ENCODE data around the gene DCAF7.

The DCAF7 gene

GRCh38 chr17:63544467-63545301 lies 5.6 kb upstream of the DCAF7 start:
- no peak for TF ChIP-seq CTCF (IDR thresholded peaks at IDR 0.05; ENCODE audit: low read depth, low read length)
- no peak overlapping the region for H3K4me3 ChIP-seq (replicated peaks in 1 of 2; ENCODE audit: low read depth in 2 of 2, low read length in 2 of 2)
- DNase-seq (ENCODE audit: low read depth in 2 of 2) = no peak

DNA sequence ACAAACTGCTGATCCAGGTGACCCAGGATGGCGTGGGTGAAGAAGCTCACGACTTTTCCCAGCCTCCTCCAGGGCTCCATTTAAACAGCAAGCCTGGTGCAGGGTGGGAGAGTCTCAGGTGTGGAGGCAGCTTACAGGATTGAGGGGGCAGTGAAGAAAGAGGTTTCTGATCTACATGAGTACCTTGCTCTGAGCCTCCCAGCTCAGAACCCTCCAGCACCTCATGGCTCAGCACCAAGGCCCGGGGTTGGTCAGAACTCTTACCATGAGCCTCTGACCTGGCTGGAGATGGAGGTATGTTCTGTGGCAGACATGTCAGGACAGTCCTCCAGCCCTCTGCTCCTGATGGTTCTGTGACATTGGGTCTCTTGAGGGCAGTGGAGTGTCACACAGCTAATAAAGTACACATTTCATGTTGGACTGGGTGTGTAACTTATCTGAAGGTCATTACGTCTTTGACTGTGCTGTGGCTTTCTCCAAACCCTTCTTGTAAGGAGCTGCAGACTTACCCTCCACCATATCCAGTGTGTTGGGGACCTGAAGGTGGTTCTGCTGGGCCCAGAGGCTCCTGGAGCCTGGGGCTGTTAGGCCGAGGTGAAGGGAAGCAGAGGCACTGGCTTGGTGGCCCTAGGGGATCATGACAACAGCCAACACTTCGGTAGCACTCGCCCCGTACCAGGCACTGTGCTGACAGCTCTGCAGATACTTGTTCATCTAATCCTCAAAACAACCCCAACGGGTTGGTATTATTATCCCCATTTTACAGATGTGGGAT lies 3.8 kb upstream of the DCAF7 start:
- DNase-seq (ENCODE audit: low read depth in 2 of 2) = no peak
- TF ChIP-seq CTCF (IDR thresholded peaks at IDR 0.05; ENCODE audit: low read depth, low read length) = no peak

DNA sequence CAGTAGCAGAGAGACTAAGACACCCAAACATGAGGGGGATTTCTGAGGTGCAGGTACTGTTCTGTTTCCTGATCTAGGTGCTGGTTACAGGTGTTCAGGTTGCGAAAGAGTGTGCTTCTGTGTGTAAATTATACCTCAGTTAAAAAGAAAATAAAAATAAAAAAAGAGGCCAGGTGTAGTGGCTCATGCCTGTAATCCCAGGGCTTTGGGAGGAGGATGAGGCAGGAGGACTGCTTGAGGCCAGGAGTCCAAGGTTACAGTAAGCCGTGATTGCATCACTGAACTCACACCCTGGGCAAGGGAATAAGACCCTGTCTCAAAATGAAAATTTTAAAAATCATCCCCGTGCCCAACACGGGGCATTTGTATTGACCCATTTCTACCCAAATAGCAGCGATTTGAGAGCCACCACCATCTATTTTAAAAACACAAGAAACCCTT lies 3.2 kb upstream of the DCAF7 start:
- no peak overlapping the region for H3K4me3 ChIP-seq (replicated peaks in 1 of 2; ENCODE audit: low read depth in 2 of 2, low read length in 2 of 2)
- TF ChIP-seq CTCF (IDR thresholded peaks at IDR 0.05; ENCODE audit: low read depth, low read length) = no peak
- DNase-seq (ENCODE audit: low read depth in 2 of 2) = no peak

More for the DNA sequence above, 3.8 kb upstream of the DCAF7 start:
- no peak overlapping the region for H3K4me3 ChIP-seq (replicated peaks in 1 of 2; ENCODE audit: low read depth in 2 of 2, low read length in 2 of 2)

- DNase-seq (ENCODE audit: low read depth in 2 of 2) = no peak
- TF ChIP-seq CTCF (IDR thresholded peaks at IDR 0.05; ENCODE audit: low read depth, low read length) = no peak
- H3K4me3 ChIP-seq (replicated peaks in 1 of 2; ENCODE audit: low read depth in 2 of 2, low read length in 2 of 2) = peak overlapping the region; percentile 65 to 96
Measured at GRCh38 chr17:63549289-63549945, 860 bp upstream of the DCAF7 start.

DNA sequence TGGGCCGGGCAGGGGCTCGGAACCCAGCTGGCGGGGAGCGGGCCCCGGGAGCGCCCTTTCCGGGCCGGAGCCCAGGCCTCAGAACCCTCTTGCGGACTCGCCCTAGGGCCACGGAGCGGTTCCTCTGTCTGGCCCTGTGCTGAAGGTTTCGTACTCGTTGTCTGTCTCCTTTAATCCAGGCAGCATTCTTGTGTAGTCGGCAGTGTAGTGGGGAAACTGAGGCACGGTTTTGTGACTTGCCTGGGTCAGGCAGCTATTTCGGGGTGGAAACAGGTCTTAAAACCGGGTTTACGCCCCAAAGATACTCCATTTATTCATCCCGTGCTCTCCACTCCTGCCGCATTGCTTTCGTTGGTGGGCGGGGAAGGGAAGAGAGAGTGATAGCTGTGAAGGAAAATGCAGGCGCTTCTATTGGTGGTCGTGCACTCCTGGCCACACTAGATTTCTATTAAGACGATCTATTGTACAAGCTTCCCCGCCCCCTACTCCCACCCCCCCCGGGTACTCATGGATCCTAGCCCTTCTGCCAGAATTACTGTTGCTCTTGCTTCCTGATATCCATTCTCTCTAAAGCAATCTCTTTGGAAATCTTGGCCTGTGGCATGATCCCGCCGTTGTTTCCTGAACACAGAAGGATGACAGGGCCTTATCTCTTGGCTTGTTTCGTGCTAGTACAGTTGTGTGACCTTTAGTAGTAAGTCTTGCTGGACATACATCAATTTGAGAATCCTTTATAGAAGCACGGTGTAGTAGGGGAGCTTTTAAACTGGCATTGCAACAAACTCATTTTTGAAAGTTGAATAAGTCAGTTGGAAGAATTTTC lies 751 bp downstream of the DCAF7 start:
- peak; percentile 33 to 40 for DNase-seq (ENCODE audit: low read depth in 2 of 2)
- H3K4me3 ChIP-seq (replicated peaks in 1 of 2; ENCODE audit: low read depth in 2 of 2, low read length in 2 of 2) = peak overlapping the region; percentile 91 to 96
- TF ChIP-seq CTCF (IDR thresholded peaks at IDR 0.05; ENCODE audit: low read depth, low read length) = no peak

- H3K4me3 ChIP-seq (replicated peaks in 1 of 2; ENCODE audit: low read depth in 2 of 2, low read length in 2 of 2) = peak overlapping the region; percentile 9 to 47
- peak in 1 of 2 donors; percentile 21 for DNase-seq (ENCODE audit: low read depth in 2 of 2)
- no peak for TF ChIP-seq CTCF (IDR thresholded peaks at IDR 0.05; ENCODE audit: low read depth, low read length)
Measured at GRCh38 chr17:63552211-63552610, 1.9 kb downstream of the DCAF7 start.
